Stimulated activated CD8-positive, alpha-beta memory T cell treated with anti-CD3 and anti-CD28 coated beads, Interleukin-15, amount 100 ng/mL, for 1 hour (primary cell): ENCODE results near the gene SLC23A1.
"Not testable (repeated sequence)": the region's sequence is repeated elsewhere in the genome, so short reads cannot be mapped to it uniquely, and the experiment has no call there.

Experiments used
- DNase-seq: peaks from one replicate; pipeline ENCODE4 v3.0.0-alpha.2; 2020; ENCODE audit warnings: low read depth

SLC23A1 gene

GRCh38 chr5:139383275-139383992 lies at the start of gene SLC23A1:
Gene SLC23A1 (minus strand): TSS chr5:139383297. CDS start chr5:139383253, 44 bp downstream.
- no peak for DNase-seq

GRCh38 chr5:139431706-139432105 lies 48.6 kb upstream of the SLC23A1 start:
- DNase-seq: no peak

DNA sequence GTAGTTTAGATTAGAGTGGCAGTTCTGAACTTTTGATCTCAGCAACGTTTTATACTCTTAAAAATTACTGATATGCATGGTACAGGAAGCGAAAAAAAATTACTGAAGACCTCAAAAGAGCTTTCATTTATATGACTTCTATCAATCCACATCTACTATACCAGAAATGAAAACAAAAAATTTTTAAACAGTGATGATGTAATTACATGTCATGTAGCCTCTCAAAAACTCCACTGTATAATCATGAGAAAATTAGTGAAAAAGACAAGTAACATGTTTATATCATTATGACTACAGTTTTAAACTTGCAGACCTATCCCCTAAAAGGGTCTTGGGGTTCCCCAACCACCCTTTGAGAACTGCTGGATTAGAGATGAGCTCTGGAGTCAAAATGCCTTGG lies 46.9 kb upstream of the SLC23A1 start:
- no peak for DNase-seq

- DNase-seq: no peak
Observed at GRCh38 chr5:139426203-139426885, 43.2 kb upstream of the SLC23A1 start.

DNA sequence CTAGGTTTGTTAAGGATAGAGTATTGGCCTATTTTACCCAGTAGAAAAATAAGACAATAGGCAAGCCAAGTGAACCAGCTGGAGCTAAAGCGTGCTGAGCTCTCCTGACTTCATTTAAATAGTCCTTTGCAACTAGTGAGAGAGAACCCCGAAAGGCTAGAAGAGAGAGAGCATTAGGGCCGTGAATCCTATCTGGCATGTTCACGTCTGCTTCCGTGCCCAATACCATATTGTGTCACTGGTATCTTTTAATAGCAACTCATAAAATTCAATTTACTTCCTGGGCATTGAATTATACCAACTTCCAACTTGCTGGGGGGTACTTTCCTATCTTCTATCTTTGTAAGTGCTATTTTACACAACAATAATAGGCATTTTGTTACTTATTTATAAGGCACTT lies 42.4 kb upstream of the SLC23A1 start:
- no peak for DNase-seq

GRCh38 chr5:139422307-139422893 lies 39.3 kb upstream of the SLC23A1 start:
- DNase-seq: no peak

DNA sequence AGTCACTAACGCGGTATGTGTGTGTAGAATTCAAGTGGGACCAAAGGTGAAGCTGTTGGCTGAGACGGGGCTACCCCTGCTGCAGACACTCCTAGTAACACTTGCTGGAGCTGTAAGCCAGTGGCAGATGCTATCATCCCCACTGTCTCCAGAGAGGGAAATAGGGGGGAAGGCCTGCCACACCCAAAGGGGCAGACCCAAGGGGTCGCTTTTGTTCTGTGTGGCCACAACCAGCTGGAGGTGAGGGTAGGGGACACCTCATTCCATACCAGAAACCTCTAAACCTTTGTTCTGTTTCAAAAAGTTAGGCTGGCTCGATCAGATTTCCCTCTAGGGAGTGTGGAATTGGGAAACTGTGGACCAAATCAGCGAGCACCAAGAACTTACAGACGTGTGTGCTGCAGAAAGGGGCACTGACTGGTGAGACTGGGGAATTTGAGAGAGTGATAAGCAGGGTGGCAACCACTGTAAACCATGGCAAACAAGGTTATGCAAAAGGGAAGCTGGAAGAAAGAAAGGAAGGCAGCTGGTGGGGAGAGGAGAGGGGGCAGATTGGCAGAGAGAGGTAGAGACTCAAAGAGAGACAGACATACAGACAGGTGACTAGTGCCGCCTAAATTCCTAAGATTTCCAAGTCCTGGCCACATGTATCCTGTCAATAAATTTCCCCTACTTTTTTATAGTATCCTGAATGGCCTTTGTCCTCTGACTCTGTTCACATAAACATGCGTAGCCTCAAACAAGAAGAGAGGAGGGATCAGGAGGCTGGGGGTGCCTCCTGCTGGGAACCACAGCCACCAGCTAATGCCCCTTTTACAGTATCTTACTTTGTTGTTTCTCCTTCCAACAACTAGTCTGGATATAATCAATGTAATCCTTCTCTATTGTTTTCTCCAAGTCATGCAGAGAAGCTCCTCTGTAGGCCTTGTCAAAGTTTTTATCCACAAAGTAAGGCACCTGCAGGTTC lies 36.4 kb upstream of the SLC23A1 start:
- no peak for DNase-seq

DNA sequence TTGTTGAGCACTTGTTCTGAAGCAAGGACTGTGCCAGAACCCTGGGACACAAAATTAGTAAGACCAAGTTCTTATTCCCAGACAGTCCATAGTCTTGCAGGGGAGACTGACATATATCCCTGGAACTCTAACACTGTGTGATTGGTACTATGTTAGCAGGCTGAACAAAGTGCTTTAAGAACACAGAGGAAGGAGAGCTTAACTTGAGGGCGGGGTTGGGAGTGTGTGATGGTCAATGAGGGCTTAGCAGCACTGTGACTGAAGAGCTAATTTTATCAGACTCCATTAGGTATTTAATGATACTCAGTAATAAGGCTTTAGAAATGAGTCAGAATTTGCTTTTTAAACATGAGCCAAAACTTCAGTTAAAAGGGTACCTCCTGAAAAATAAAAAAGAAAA lies 35.7 kb upstream of the SLC23A1 start:
- DNase-seq: no peak

DNA sequence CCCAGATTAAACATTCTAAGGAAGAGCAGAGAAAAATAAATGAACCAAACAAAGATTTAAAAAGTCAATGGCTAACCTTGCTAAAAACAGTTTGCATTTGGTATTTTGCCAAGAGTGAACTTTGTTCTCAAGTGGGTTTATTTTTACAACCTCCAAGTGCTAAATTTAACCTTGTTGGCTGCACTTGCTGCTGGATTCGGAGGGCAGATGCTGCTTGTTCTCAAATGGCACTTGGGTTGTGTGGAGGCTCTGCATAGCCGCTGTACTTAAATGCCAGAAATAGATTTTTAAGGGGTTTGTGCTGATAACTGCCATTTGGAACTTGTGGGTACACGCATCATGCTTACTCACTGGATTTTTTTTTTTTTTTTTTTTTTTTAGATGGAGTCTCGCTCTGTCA lies 34.1 kb upstream of the SLC23A1 start:
- DNase-seq: no peak

DNA sequence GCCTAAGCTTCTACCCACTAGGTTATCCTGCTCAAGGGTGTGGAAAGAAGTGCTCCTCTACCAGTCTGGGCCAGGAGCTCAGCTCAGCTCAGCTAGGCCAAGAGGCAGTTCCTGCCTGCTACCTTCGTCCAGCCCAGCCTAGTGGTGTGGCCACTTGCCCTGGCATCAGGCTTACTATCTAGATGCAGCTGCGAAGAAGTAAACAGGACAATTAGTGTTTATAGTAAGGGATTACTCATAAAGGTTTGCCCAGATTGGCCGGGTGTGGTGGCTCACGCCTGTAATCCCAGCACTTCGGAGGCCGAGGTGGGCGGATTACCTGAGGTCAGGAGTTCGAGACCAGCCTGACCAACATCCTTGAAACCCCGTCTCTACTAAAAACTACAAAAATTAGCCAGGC lies 33.6 kb upstream of the SLC23A1 start:
- DNase-seq: no peak

- DNase-seq: no peak
Observed at GRCh38 chr5:139415869-139416268, 32.8 kb upstream of the SLC23A1 start.

DNA sequence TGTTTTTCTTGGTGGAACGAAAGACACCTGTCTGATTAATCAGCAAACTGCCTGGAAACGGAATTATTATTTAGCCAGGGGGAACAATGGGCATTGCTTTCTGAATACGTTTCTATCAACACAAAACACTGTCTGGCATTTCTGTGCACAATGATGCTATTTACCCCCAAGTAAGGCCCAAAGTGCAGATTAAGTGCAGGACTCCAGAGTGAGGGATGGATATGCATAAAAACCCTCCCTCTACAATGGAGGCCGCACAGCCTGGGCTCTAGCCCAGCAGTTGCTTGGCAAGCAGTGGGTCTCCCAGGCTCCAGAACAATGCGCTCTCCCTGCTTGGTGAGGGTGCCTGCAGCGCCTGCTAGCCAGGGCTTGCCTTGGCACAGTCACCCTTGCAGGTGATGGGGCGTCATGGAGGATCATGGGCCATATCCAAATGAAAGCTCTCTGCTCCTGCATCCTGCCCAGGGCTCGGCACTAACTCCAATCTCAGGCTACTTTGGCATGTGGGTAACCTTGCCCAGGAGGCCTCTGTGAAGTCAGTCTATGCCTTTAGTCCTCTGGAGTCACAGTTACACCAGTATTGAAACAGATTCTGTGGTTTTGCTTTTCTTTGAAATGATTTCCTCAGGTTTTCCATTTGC lies 32.2 kb upstream of the SLC23A1 start:
- no peak for DNase-seq

GRCh38 chr5:139414581-139415130 lies 31.6 kb upstream of the SLC23A1 start:
- no peak for DNase-seq

DNA sequence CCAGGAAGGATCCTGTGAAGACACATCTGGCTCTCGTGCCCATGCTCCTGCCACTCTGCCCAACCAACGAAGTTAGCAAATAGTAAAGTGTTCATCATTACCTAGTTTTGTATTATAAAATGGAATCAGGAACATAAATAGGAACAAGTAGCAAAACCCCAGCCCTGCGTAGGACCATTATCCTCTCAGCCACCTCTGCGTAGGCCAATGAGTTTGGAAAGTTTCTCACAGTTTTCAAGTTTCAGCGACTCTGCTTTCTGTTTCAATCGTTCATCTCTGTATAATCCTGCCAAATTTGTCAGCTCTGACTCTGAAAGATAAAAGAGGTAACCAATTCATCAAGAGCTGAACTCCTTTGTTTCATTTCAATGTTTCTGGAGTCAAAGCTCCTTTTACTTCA lies 30.9 kb upstream of the SLC23A1 start:
- DNase-seq: no peak

DNA sequence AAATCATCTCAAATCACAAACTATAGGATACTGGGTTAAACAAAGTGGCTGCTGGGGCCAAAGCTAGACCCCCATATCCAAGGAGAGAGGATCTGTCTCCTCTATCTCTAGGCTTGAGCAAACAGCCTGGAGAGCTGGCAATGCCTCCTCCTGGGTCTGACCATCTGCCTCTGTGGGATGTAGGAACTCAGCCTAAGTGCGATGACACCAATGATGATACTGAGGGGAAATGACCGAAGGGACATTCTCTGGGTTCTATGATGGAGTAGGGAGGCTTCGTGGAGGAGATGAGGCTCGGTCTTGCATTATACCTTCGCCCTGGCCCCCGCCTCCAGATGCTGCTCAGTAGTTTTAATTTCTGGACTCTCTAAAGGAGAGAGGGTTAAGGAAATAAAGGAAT lies 30.1 kb upstream of the SLC23A1 start:
- no peak for DNase-seq

- DNase-seq: no peak
Observed at GRCh38 chr5:139410993-139411828, 28.1 kb upstream of the SLC23A1 start.

- DNase-seq: no peak
Observed at GRCh38 chr5:139410121-139410992, 27.3 kb upstream of the SLC23A1 start.

DNA sequence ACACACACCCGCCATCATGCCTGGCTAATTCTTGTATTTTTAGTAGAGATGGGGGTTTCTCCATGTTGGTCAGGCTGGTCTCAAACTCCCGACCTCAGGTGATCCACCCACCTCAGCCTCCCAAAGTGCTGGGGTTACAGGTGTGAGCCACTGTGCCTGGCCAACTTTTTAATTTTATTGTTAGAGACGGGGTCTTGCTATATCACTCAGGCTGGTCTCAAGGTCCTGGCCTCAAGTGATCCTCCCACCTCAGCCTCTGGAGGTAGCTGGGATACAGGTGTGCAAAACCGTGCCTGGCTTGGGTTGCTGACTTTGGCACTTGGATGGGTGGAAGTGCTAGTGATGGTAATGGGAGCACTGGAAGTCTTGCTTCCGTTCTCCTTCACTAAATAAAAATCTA lies 26.0 kb upstream of the SLC23A1 start:
- not testable (repeated sequence) for DNase-seq

GRCh38 chr5:139408191-139408590 lies 25.1 kb upstream of the SLC23A1 start:
- no peak for DNase-seq
